SK-N-SH (cell line): ENCODE measurements around the gene KCNQ4. TPM values are rescaled to one million over a fixed set of nuclear protein-coding genes. Genes with fewer than 3 reads are reported as not detected.

Experiments used
- CTCF ChIA-PET: fragments of 300-600, 350-600 bp; formaldehyde crosslinking; extraction: SDS; loops from one replicate; lab custom pipeline; 2021; lab: Yijun Ruan, JAX
- POLR2A ChIA-PET: fragments of 350-600 bp; sonication (Branson Sonifier 250); formaldehyde crosslinking; extraction: SDS; loops from one replicate; lab custom pipeline; 2020; ENCODE audit warnings: antibody characterized with exemption, inconsistent platforms; lab: Yijun Ruan, JAX
- DNase-seq: peaks from one replicate; pipeline ENCODE4 v3.0.0; 2012
- H2AFZ ChIP-seq: fragments of 200-600 bp; sonication (generic); 2 replicates; pipeline ENCODE4 v1.8.1; 2016; ENCODE audit warnings: antibody characterized with exemption, mild to moderate bottlenecking, low read depth
- H3F3A ChIP-seq: fragments of 200-600 bp; sonication (generic); replicated peaks from 2 replicates; pipeline ENCODE3; 2016; ENCODE audit warnings: antibody characterized with exemption, mild to moderate bottlenecking; ENCODE audit not compliant: insufficient read depth
- H3K27ac ChIP-seq, 2 experiments: fragments of 200-500 bp in 1 of 2; fragments of 200-600 bp in 1 of 2; sonication (Bioruptor generic) in 1 of 2; sonication (generic), shearing (Covaris generic) in 1 of 2; 2 replicates each; pipeline versions ENCODE4 v1.5.1 to v1.6.1; 2014 to 2016; ENCODE audit warnings: low read depth in 2 of 2, inconsistent platforms in 1 of 2, low read length in 1 of 2, mild to moderate bottlenecking in 1 of 2, mixed read lengths in 1 of 2
- H3K27me3 ChIP-seq: fragments of 200-600 bp; sonication (generic), shearing (Covaris generic); 2 replicates; pipeline ENCODE4 v1.6.1; 2016; ENCODE audit warnings: mixed run types; ENCODE audit not compliant: insufficient read depth
- H3K36me3 ChIP-seq, 2 experiments: fragments of 200-500 bp in 1 of 2; fragments of 200-600 bp in 1 of 2; sonication (Bioruptor generic) in 1 of 2; sonication (generic) in 1 of 2; replicated peaks in 1 of 2; 2 replicates each; pipeline versions ENCODE3 to v1.5.1; 2014 to 2016; ENCODE audit warnings: low read length in 1 of 2, mild to moderate bottlenecking in 1 of 2; ENCODE audit not compliant: insufficient read depth in 2 of 2, control insufficient read depth in 1 of 2
- H3K4me1 ChIP-seq, 2 experiments: fragments of 200-500 bp in 1 of 2; fragments of 200-600 bp in 1 of 2; sonication (Bioruptor generic) in 1 of 2; sonication (generic), shearing (Covaris generic) in 1 of 2; 2 replicates each; pipeline versions ENCODE4 v1.5.1 to v1.6.1; 2014 to 2016; ENCODE audit warnings: low read depth in 1 of 2, low read length in 1 of 2, mixed run types in 1 of 2; ENCODE audit not compliant: insufficient read depth in 2 of 2, control insufficient read depth in 1 of 2
- H3K4me2 ChIP-seq: fragments of 200-600 bp; sonication (generic), shearing (Covaris generic); 2 replicates; pipeline ENCODE4 v1.6.1; 2017; ENCODE audit warnings: mixed run types
- H3K4me3 ChIP-seq, 2 experiments: fragments of 200-500 bp in 1 of 2; fragments of 200-600 bp in 1 of 2; sonication (Bioruptor generic) in 1 of 2; sonication (generic), shearing (Covaris generic) in 1 of 2; 2 replicates each; pipeline versions ENCODE4 v1.5.1 to v1.8.1; 2014 to 2016; ENCODE audit warnings: low read depth in 2 of 2, inconsistent platforms in 1 of 2, low read length in 1 of 2, mild to moderate bottlenecking in 1 of 2, mixed read lengths in 1 of 2, moderate library complexity in 1 of 2
- H3K79me2 ChIP-seq: fragments of 200-600 bp; sonication (generic); 2 replicates; pipeline ENCODE4 v1.8.1; 2017; ENCODE audit warnings: mild to moderate bottlenecking; ENCODE audit not compliant: insufficient read depth
- H3K9ac ChIP-seq: fragments of 200-600 bp; sonication (generic); 2 replicates; pipeline ENCODE4 v1.6.1; 2017; ENCODE audit warnings: mixed run types
- H3K9me2 ChIP-seq: fragments of 200-600 bp; sonication (generic); 2 replicates; pipeline ENCODE4 v1.6.1; 2017; ENCODE audit warnings: mixed run types
- H3K9me3 ChIP-seq: fragments of 200-600 bp; sonication (generic); 2 replicates; pipeline ENCODE4 v1.6.1; 2017; ENCODE audit warnings: mixed run types, mild to moderate bottlenecking, moderate library complexity
- H4K20me1 ChIP-seq: fragments of 200-600 bp; sonication (generic); 2 replicates; pipeline ENCODE4 v1.6.1; 2017; ENCODE audit warnings: mild to moderate bottlenecking, mixed run types; ENCODE audit not compliant: insufficient read depth
- CHD2 ChIP-seq: fragments of 150-350 bp; IDR thresholded peaks from 2 replicates; pipeline ENCODE4 v1.6.1; 2018; ENCODE audit warnings: low read length; ENCODE audit not compliant: partially characterized antibody
- CTCF ChIP-seq: fragments of 200-600 bp; sonication (generic); IDR thresholded peaks from 2 replicates; pipeline ENCODE4 v1.6.1; 2017; ENCODE audit warnings: antibody characterized with exemption, mild to moderate bottlenecking, moderate library complexity
- FOSL2 ChIP-seq: IDR thresholded peaks from 2 replicates; pipeline ENCODE4 v1.4.0; 2012; ENCODE audit warnings: low read depth, mild to moderate bottlenecking, moderate library complexity, borderline replicate concordance
- FOXJ3 ChIP-seq: sonication (generic); formaldehyde crosslinking; IDR thresholded peaks from 2 replicates; pipeline ENCODE4 v1.5.1; 2020; ENCODE audit warnings: mild to moderate bottlenecking, missing genetic modification reagents
- FOXM1 ChIP-seq: IDR thresholded peaks from 2 replicates; pipeline ENCODE4 v1.4.0; 2012; ENCODE audit warnings: low read depth, mild to moderate bottlenecking
- GATA2 ChIP-seq: sonication (generic); formaldehyde crosslinking; IDR thresholded peaks from 2 replicates; pipeline ENCODE4 v1.5.0; 2020; ENCODE audit warnings: mild to moderate bottlenecking, missing genetic modification reagents
- JUND ChIP-seq: IDR thresholded peaks from 2 replicates; pipeline ENCODE4 v1.4.0; 2012
- MAX ChIP-seq: IDR thresholded peaks from 2 replicates; pipeline ENCODE4 v1.4.0; 2012; ENCODE audit warnings: low read depth
- MEF2A ChIP-seq: IDR thresholded peaks from 2 replicates; pipeline ENCODE4 v1.4.0; 2012; ENCODE audit warnings: low read depth, borderline replicate concordance
- PBX3 ChIP-seq: IDR thresholded peaks from 2 replicates; pipeline ENCODE4; 2012
- POLR2AphosphoS5 ChIP-seq: IDR thresholded peaks from 2 replicates; pipeline ENCODE4 v1.6.1; 2012; ENCODE audit warnings: low read depth, low read length
- RAD21 ChIP-seq: IDR thresholded peaks from 2 replicates; pipeline ENCODE4 v1.6.1; 2012; ENCODE audit warnings: mild to moderate bottlenecking, low read length
- RCOR1 ChIP-seq: fragments of 150-350 bp; IDR thresholded peaks from 2 replicates; pipeline ENCODE4 v1.6.1; 2017; ENCODE audit warnings: antibody characterized with exemption, low read length
- REST ChIP-seq: IDR thresholded peaks from 2 replicates; pipeline ENCODE4 v1.6.1; 2012; ENCODE audit warnings: mild to moderate bottlenecking, low read depth, low read length, moderate library complexity
- RXRA ChIP-seq: IDR thresholded peaks from 2 replicates; pipeline ENCODE4 v1.4.0; 2012; ENCODE audit warnings: low read depth, mild to moderate bottlenecking, borderline replicate concordance
- SIN3A ChIP-seq: IDR thresholded peaks from 2 replicates; pipeline ENCODE4 v1.6.1; 2012; ENCODE audit warnings: low read depth, mild to moderate bottlenecking, low read length, moderate library complexity, borderline replicate concordance
- SMC3 ChIP-seq: IDR thresholded peaks from 2 replicates; pipeline ENCODE4 v1.6.1; 2012; ENCODE audit warnings: low read depth, low read length, improper control_type of control experiment
- TCF12 ChIP-seq: IDR thresholded peaks from 2 replicates; pipeline ENCODE4 v1.4.0; 2012
- USF1 ChIP-seq: IDR thresholded peaks from 2 replicates; pipeline ENCODE4 v1.4.0; 2012; ENCODE audit warnings: low read depth, borderline replicate concordance
- ZBTB33 ChIP-seq: IDR thresholded peaks from 2 replicates; pipeline ENCODE4 v1.4.0; 2012; ENCODE audit warnings: low read depth, borderline replicate concordance
- WGBS: methylation state at CpG from one replicate; pipeline ENCODE4 v1.1.6; 2017; ENCODE audit warnings: low lambda C conversion rate; 5-methylcytosine and 5-hydroxymethylcytosine counted together
- polyA plus RNA-seq, 3 experiments: library from polyadenylated mRNA; depleted of rRNA; stranded (reverse); fragments of >200 nt; gene quantifications; 2 replicates each; pipeline ENCODE4 v1.2.3, GENCODE V29; 2012

KCNQ4 gene
- polyA plus RNA-seq, 1 of the 3 experiments (the other 2 are of a cell fraction) = 0.15 TPM

- H3K9ac ChIP-seq = no peak overlapping the region
- H3K4me2 ChIP-seq = no peak overlapping the region
- no peak overlapping the region for H3K27ac ChIP-seq
- H3K27me3 ChIP-seq = no peaks in the 10 kb centered on the region; the same call in 1 of the 2 replicates
- H4K20me1 ChIP-seq = no peaks in the 10 kb centered on the region
- no peaks in the 10 kb centered on the region for H3K36me3 ChIP-seq
- no peaks in the 10 kb centered on the region for H3K9me2 ChIP-seq
- 85% methylated on average over 9 of the region's 9 CpGs for WGBS
- no peaks in the 10 kb centered on the region for H3K9me3 ChIP-seq
- TF ChIP-seq USF1 = no peak
- no peak for TF ChIP-seq RXRA
- TF ChIP-seq CHD2 = no peak
- TF ChIP-seq POLR2AphosphoS5 = no peak
- no peak for TF ChIP-seq RAD21
- no peak for TF ChIP-seq MEF2A
- no peak for TF ChIP-seq REST
- ChIA-PET POLR2A (no interaction called here), CTCF (interaction anchor here (1.8 kb wide), 1 partner anchor 9 kb away, joined by 4 read pairs; no protein-coding TSS in a partner anchor)
- H2AFZ ChIP-seq = no peak overlapping the region
- no peak overlapping the region for H3K4me3 ChIP-seq
- peaks cover 0 to 2% of the 10 kb centered on the region in 2 experiments; a peak in 1 of 4 replicates for H3K4me1 ChIP-seq
- no peak for DNase-seq
- no peaks in the 10 kb centered on the region for H3F3A ChIP-seq
- H3K79me2 ChIP-seq = no peaks in the 10 kb centered on the region
Measured at GRCh38 chr1:40815420-40815819, 31.8 kb downstream of the KCNQ4 start.

GRCh38 chr1:40817791-40818263 lies 34.2 kb downstream of the KCNQ4 start:
- Histone ChIP-seq H3F3A (no peaks in the 10 kb centered on the region), H4K20me1 (no peaks in the 10 kb centered on the region), H3K9me2 (no peaks in the 10 kb centered on the region), H3K27ac (no peak overlapping the region), H3K27me3 (no peaks in the 10 kb centered on the region), H2AFZ (no peak overlapping the region), H3K4me1 (peaks cover 0 to 13% of the 10 kb centered on the region in 2 experiments; a peak in 1 of 4 replicates), H3K9me3 (no peaks in the 10 kb centered on the region), H3K79me2 (no peaks in the 10 kb centered on the region), H3K36me3 (no peaks in the 10 kb centered on the region), H3K4me3 (no peak overlapping the region), H3K9ac (no peak overlapping the region), H3K4me2 (no peak overlapping the region)
- ChIA-PET POLR2A (no interaction called here), CTCF (no interaction called here)
- WGBS = 94% methylated on average over 15 of the region's 19 CpGs
- DNase-seq = no peak
- TF ChIP-seq CTCF (no peak), SMC3 (no peak), PBX3 (no peak), RAD21 (no peak), JUND (no peak), ZBTB33 (no peak), MAX (no peak), FOSL2 (no peak), FOXJ3 (CRISPR knock-in tag) (no peak), TCF12 (no peak), MEF2A (no peak), SIN3A (no peak), FOXM1 (no peak), RCOR1 (no peak), GATA2 (CRISPR knock-in tag) (no peak)
